H9 (cell line): ENCODE measurements around the gene C11orf91. TPM values are rescaled to one million over a fixed set of nuclear protein-coding genes. Genes with fewer than 3 reads are reported as not detected.

ENCODE experiments used
- DNase-seq: peaks from one replicate; pipeline ENCODE4 v3.0.0-alpha.2; 2017
- H2AFZ ChIP-seq: one replicate; pipeline ENCODE4 v1.6.1; 2013; ENCODE audit warnings: mild to moderate bottlenecking, low read length, control low read depth, moderate library complexity
- H2AK5ac ChIP-seq: 2 replicates; pipeline ENCODE4 v1.6.1; 2013; ENCODE audit warnings: low read length, control low read depth, mixed read lengths; ENCODE audit not compliant: insufficient read length
- H2BK120ac ChIP-seq: one replicate; pipeline ENCODE4 v1.6.1; 2013; ENCODE audit warnings: low read depth, mild to moderate bottlenecking, low read length, control low read depth, inconsistent platforms; ENCODE audit not compliant: poor library complexity, severe bottlenecking
- H2BK12ac ChIP-seq: 2 replicates; pipeline ENCODE4 v1.6.1; 2013; ENCODE audit warnings: low read length, control low read depth, mixed read lengths, low read depth; ENCODE audit not compliant: insufficient read length
- H2BK15ac ChIP-seq: 2 replicates; pipeline ENCODE4 v1.6.1; 2013; ENCODE audit warnings: low read depth, low read length, control low read depth
- H2BK20ac ChIP-seq: one replicate; pipeline ENCODE4 v1.6.1; 2013; ENCODE audit warnings: low read depth, mild to moderate bottlenecking, low read length, control low read depth, inconsistent platforms; ENCODE audit not compliant: poor library complexity, severe bottlenecking
- H2BK5ac ChIP-seq: 2 replicates; pipeline ENCODE4 v1.6.1; 2013; ENCODE audit warnings: low read length, control low read depth, mixed read lengths; ENCODE audit not compliant: insufficient read length
- H3K14ac ChIP-seq: 2 replicates; pipeline ENCODE4 v1.6.1; 2013; ENCODE audit warnings: low read length, control low read depth; ENCODE audit not compliant: insufficient read depth
- H3K18ac ChIP-seq: 2 replicates; pipeline ENCODE4 v1.6.1; 2013; ENCODE audit warnings: low read depth, mild to moderate bottlenecking, mixed read lengths, low read length, control low read depth; ENCODE audit not compliant: insufficient read length
- H3K23ac ChIP-seq: 2 replicates; pipeline ENCODE4 v1.6.1; 2013; ENCODE audit warnings: low read length, control low read depth, mixed read lengths, low read depth; ENCODE audit not compliant: insufficient read length
- H3K23me2 ChIP-seq: 2 replicates; pipeline ENCODE4 v1.6.1; 2013; ENCODE audit warnings: low read depth, mild to moderate bottlenecking, mixed read lengths, low read length, control low read depth; ENCODE audit not compliant: insufficient read length, poor library complexity, severe bottlenecking
- H3K27ac ChIP-seq: 2 replicates; pipeline ENCODE4 v1.5.1; 2013; ENCODE audit warnings: low read length, control low read depth, mixed read lengths, low read depth; ENCODE audit not compliant: insufficient read length
- H3K27me3 ChIP-seq: 2 replicates; pipeline ENCODE4 v1.6.1; 2013; ENCODE audit warnings: low read length, control low read depth, inconsistent platforms; ENCODE audit not compliant: insufficient read depth
- H3K4ac ChIP-seq: 2 replicates; pipeline ENCODE4 v1.6.1; 2013; ENCODE audit warnings: low read depth, mild to moderate bottlenecking, control low read depth, inconsistent platforms, low read length, moderate library complexity
- H3K4me1 ChIP-seq: 2 replicates; pipeline ENCODE4 v1.6.1; 2013; ENCODE audit warnings: low read length, control low read depth, inconsistent platforms; ENCODE audit not compliant: insufficient read depth
- H3K4me2 ChIP-seq: 2 replicates; pipeline ENCODE4 v1.6.1; 2013; ENCODE audit warnings: low read length, control low read depth, mixed read lengths; ENCODE audit not compliant: insufficient read length, insufficient read depth
- H3K56ac ChIP-seq: 2 replicates; pipeline ENCODE4 v1.6.1; 2013; ENCODE audit warnings: low read depth, mild to moderate bottlenecking, mixed read lengths, low read length, control low read depth; ENCODE audit not compliant: insufficient read length
- H3K79me1 ChIP-seq: 2 replicates; pipeline ENCODE4 v1.6.1; 2013; ENCODE audit warnings: low read depth, mild to moderate bottlenecking, moderate library complexity, low read length, control low read depth, inconsistent platforms; ENCODE audit not compliant: insufficient read depth, poor library complexity, severe bottlenecking
- H3K79me2 ChIP-seq: 2 replicates; pipeline ENCODE4 v1.6.1; 2013; ENCODE audit warnings: low read length, control low read depth, inconsistent platforms; ENCODE audit not compliant: insufficient read depth
- H3K9ac ChIP-seq: 2 replicates; pipeline ENCODE4 v1.6.1; 2013; ENCODE audit warnings: low read length, control low read depth, mixed read lengths; ENCODE audit not compliant: insufficient read length; ENCODE audit errors: extremely low read depth
- H3K9me3 ChIP-seq: one replicate; pipeline ENCODE4 v1.6.1; 2013; ENCODE audit warnings: low read depth, low read length, inconsistent platforms; ENCODE audit not compliant: control insufficient read depth
- H3T11ph ChIP-seq: one replicate; pipeline ENCODE4 v1.6.1; 2013; ENCODE audit warnings: mild to moderate bottlenecking, low read length, control low read depth, inconsistent platforms
- H4K20me1 ChIP-seq: one replicate; pipeline ENCODE4 v1.6.1; 2013; ENCODE audit not compliant: control insufficient read depth, insufficient read length, insufficient read depth
- H4K5ac ChIP-seq: 2 replicates; pipeline ENCODE4 v1.6.1; 2013; ENCODE audit warnings: low read depth, mild to moderate bottlenecking, mixed read lengths, low read length, control low read depth; ENCODE audit not compliant: insufficient read length
- H4K8ac ChIP-seq: replicated peaks from 2 replicates; pipeline ENCODE4 v1.6.1; 2013; ENCODE audit warnings: low read length, control low read depth, mixed read lengths, low read depth; ENCODE audit not compliant: insufficient read length
- H4K91ac ChIP-seq: 2 replicates; pipeline ENCODE4 v1.6.1; 2013; ENCODE audit warnings: low read depth, mild to moderate bottlenecking, moderate library complexity, mixed read lengths, low read length, control low read depth; ENCODE audit not compliant: insufficient read length
- H3K27ac Mint-ChIP-seq, 3 experiments: 2 replicates in 2 of 3; 3 replicates in 1 of 3; pipeline ENCODE4 v1.8.0; 2020 to 2021; ENCODE audit warnings: mixed read lengths in 3 of 3, mild to moderate bottlenecking in 1 of 3, moderate library complexity in 1 of 3
- H3K27me3 Mint-ChIP-seq: 2 replicates; pipeline ENCODE4 v1.8.0; 2021; ENCODE audit warnings: low read depth, mild to moderate bottlenecking, moderate library complexity, mixed read lengths
- H3K36me3 Mint-ChIP-seq, 3 experiments: 2 replicates in 2 of 3; 3 replicates in 1 of 3; pipeline ENCODE4 v1.8.0; 2020 to 2021; ENCODE audit warnings: low read depth in 3 of 3, mixed read lengths in 3 of 3; ENCODE audit not compliant: insufficient read depth in 1 of 3
- H3K4me1 Mint-ChIP-seq, 2 experiments: 2 replicates each; pipeline ENCODE4 v1.8.0; 2020; ENCODE audit warnings: mixed read lengths in 2 of 2
- H3K4me3 Mint-ChIP-seq, 2 experiments: 2 replicates in 1 of 2; 3 replicates in 1 of 2; pipeline ENCODE4 v1.8.0; 2020 to 2021; ENCODE audit warnings: mild to moderate bottlenecking in 2 of 2, mixed read lengths in 2 of 2, moderate library complexity in 1 of 2
- H3K9me3 Mint-ChIP-seq, 2 experiments: 2 replicates in 1 of 2; 3 replicates in 1 of 2; pipeline ENCODE4 v1.8.0; 2020; ENCODE audit warnings: mild to moderate bottlenecking in 2 of 2, mixed read lengths in 2 of 2, moderate library complexity in 1 of 2
- WGBS: extraction: QIAGEN DNeasy Blood & Tissue Kit; methylation state at CpG from one replicate; pipeline ENCODE4 v1.1.7; 2013; ENCODE audit warnings: missing lambda C conversion rate, low lambda C conversion rate, mixed read lengths; ENCODE audit not compliant: insufficient read length; ENCODE audit errors: extremely low coverage; 5-methylcytosine and 5-hydroxymethylcytosine counted together
- total RNA-seq: library from RNA; stranded (reverse); gene quantifications from 2 replicates; pipeline ENCODE4 v1.2.1, GENCODE V29; 2021
- TF ChIP-seq, protein P1 (sequence below): fragments of 200-600 bp; sonication (generic); conservative IDR thresholded peaks from 3 replicates; pipeline ENCODE4 v1.8.0; 2021; ENCODE audit warnings: antibody characterized with exemption, mild to moderate bottlenecking

Gene C11orf91
- total RNA-seq, 1 experiment from 2014 or later, result not detected

DNA sequence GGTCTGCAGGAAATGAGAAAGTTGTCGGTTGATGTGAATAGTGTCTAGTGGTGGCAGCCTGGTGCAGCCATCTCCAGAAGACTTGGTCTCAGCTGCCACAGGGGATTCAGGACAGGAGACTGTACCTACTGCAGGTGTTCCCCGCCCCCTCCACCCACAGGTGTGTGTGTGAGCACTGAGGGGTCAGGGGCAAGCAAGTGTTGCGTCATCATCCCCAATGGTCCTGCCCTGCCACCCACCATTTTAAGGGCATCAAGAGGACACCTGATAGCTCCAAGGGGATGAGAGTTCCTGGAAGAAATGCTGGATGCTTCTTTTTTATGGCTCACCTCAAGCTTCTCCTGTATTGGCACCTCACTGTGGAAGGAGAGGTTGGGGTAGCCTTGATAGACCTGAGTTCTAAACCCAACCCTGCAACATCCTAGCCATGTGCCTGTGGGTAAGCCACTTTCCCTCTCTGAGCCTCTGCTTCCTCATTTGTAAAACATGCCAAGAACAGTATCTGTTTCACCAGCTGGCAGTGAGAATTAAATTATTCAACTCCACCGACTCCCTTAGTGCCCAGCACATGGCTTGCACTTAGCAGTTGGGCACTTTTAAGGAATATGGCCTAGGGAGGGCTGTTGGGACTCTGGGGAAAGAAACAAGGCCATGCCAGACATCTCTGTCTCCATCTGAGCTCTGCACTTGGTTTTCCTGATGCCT is 6.1 kb downstream of the C11orf91 start:
- no CpG with 5 or more reads among the region's 4 CpGs for WGBS
- H2BK5ac ChIP-seq, result no peak overlapping the region
- H3K9me3 ChIP-seq, result no peaks in the 10 kb centered on the region
- H2BK20ac ChIP-seq, result no peak overlapping the region
- no peak overlapping the region for H3K4ac ChIP-seq
- H3K27me3 ChIP-seq, result no peaks in the 10 kb centered on the region
- H2BK12ac ChIP-seq, result no peak overlapping the region
- TF ChIP-seq, protein P1, sequence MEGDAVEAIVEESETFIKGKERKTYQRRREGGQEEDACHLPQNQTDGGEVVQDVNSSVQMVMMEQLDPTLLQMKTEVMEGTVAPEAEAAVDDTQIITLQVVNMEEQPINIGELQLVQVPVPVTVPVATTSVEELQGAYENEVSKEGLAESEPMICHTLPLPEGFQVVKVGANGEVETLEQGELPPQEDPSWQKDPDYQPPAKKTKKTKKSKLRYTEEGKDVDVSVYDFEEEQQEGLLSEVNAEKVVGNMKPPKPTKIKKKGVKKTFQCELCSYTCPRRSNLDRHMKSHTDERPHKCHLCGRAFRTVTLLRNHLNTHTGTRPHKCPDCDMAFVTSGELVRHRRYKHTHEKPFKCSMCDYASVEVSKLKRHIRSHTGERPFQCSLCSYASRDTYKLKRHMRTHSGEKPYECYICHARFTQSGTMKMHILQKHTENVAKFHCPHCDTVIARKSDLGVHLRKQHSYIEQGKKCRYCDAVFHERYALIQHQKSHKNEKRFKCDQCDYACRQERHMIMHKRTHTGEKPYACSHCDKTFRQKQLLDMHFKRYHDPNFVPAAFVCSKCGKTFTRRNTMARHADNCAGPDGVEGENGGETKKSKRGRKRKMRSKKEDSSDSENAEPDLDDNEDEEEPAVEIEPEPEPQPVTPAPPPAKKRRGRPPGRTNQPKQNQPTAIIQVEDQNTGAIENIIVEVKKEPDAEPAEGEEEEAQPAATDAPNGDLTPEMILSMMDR, result no peak
- no peak overlapping the region for H4K5ac ChIP-seq
- no peak overlapping the region for H2AFZ ChIP-seq
- no peaks in the 10 kb centered on the region for H3K9me3 Mint-ChIP-seq
- no peak overlapping the region for H2BK120ac ChIP-seq
- H2AK5ac ChIP-seq, result no peak overlapping the region
- H3K4me3 Mint-ChIP-seq, result no peak overlapping the region
- H3K4me1 Mint-ChIP-seq, result peaks cover 42 to 51% of the 10 kb centered on the region in 2 experiments
- no peak overlapping the region for H4K91ac ChIP-seq
- no peak overlapping the region for H3K4me2 ChIP-seq
- no peak overlapping the region for H4K8ac ChIP-seq
- peaks cover 5% of the 10 kb centered on the region; the same call in 1 of the 2 replicates for H3K4me1 ChIP-seq
- H3K18ac ChIP-seq, result no peak overlapping the region
- no peak overlapping the region for H3K9ac ChIP-seq
- no peak overlapping the region for H3K23ac ChIP-seq
- peaks cover 13% of the 10 kb centered on the region for H3K27me3 Mint-ChIP-seq
- no peaks in the 10 kb centered on the region for H3K79me2 ChIP-seq
- no peak overlapping the region for H3K56ac ChIP-seq
- no peak overlapping the region for H3T11ph ChIP-seq
- no peak overlapping the region; a peak in 1 of 7 replicates for H3K27ac Mint-ChIP-seq
- H3K14ac ChIP-seq, result no peak overlapping the region
- H3K79me1 ChIP-seq, result no peaks in the 10 kb centered on the region
- H3K23me2 ChIP-seq, result no peaks in the 10 kb centered on the region
- H3K27ac ChIP-seq, result no peak overlapping the region
- no peak overlapping the region for H2BK15ac ChIP-seq
- no peaks in the 10 kb centered on the region for H4K20me1 ChIP-seq
- DNase-seq, result no peak
- no peaks in the 10 kb centered on the region for H3K36me3 Mint-ChIP-seq
